ENCODE data around the gene NCK1.
"Not testable (repeated sequence)": the region's sequence is repeated elsewhere in the genome, so short reads cannot be mapped to it uniquely, and the experiment has no call there.

Gene NCK1

GRCh38 chr3:136899622-136900158 is 37.7 kb downstream of the NCK1 start:
- no peak for TF ChIP-seq PPARA (CRISPR knock-in tag; IDR thresholded peaks at IDR 0.05; ENCODE audit: borderline replicate concordance)
- no peak for TF ChIP-seq OSR1 (CRISPR knock-in tag; IDR thresholded peaks at IDR 0.05)
- no peak for TF ChIP-seq GLIS3 (CRISPR knock-in tag; IDR thresholded peaks at IDR 0.05)
- no peak for TF ChIP-seq ZFP3 (CRISPR knock-in tag; IDR thresholded peaks at IDR 0.05)
- no peak for TF ChIP-seq SNAI2 (CRISPR knock-in tag; IDR thresholded peaks at IDR 0.05)
- no peak for TF ChIP-seq ZFP30 (CRISPR knock-in tag; IDR thresholded peaks at IDR 0.05)
- no peak for TF ChIP-seq PATZ1 (CRISPR knock-in tag; IDR thresholded peaks at IDR 0.05; ENCODE audit: borderline replicate concordance)
- TF ChIP-seq ESRRG (CRISPR knock-in tag; IDR thresholded peaks at IDR 0.05) = no peak
- no peak for TF ChIP-seq ISL1 (CRISPR knock-in tag; IDR thresholded peaks at IDR 0.05)
- no peak for TF ChIP-seq TOX (CRISPR knock-in tag; IDR thresholded peaks at IDR 0.05; ENCODE audit: borderline replicate concordance)
- no peak for TF ChIP-seq CSDC2 (CRISPR knock-in tag; IDR thresholded peaks at IDR 0.05)
- no peak for TF ChIP-seq ZNF565 (CRISPR knock-in tag; conservative IDR thresholded peaks at IDR 0.05; ENCODE audit: low read depth)
- no peak for TF ChIP-seq RARB (CRISPR knock-in tag; IDR thresholded peaks at IDR 0.05)
- no peak for TF ChIP-seq ZNF70 (CRISPR knock-in tag; IDR thresholded peaks at IDR 0.05)
- no peak for TF ChIP-seq POU6F1 (CRISPR knock-in tag; IDR thresholded peaks at IDR 0.05; ENCODE audit: borderline replicate concordance, low read depth)
- TF ChIP-seq CREB5 (CRISPR knock-in tag; IDR thresholded peaks at IDR 0.05; ENCODE audit: low read depth) = no peak
- no peak for TF ChIP-seq TCF4 (CRISPR knock-in tag; IDR thresholded peaks at IDR 0.05; ENCODE audit: borderline replicate concordance)
- no peak for TF ChIP-seq TSHZ2 (CRISPR knock-in tag; IDR thresholded peaks at IDR 0.05)
- no peak for TF ChIP-seq ARNTL (CRISPR knock-in tag; IDR thresholded peaks at IDR 0.05; ENCODE audit: borderline replicate concordance, low read depth)
- no peak for TF ChIP-seq ZNF8 (CRISPR knock-in tag; IDR thresholded peaks at IDR 0.05)
- no peak for ATAC-seq

GRCh38 chr3:136900694-136901093 is 38.7 kb downstream of the NCK1 start:
- not testable (repeated sequence) for ATAC-seq

- ATAC-seq = no peak
- no peak for TF ChIP-seq TOX (CRISPR knock-in tag; IDR thresholded peaks at IDR 0.05; ENCODE audit: borderline replicate concordance)
These were observed 39.4 kb downstream of the NCK1 start for GRCh38 chr3:136901391-136901790.

GRCh38 chr3:136902530-136902929 is 40.5 kb downstream of the NCK1 start:
- ATAC-seq = not testable (repeated sequence)

- ATAC-seq = no peak
- TF ChIP-seq ZFP30 (CRISPR knock-in tag; IDR thresholded peaks at IDR 0.05) (no peak), BACH2 (CRISPR knock-in tag; IDR thresholded peaks at IDR 0.05; ENCODE audit: borderline replicate concordance) (no peak), CREB5 (CRISPR knock-in tag; IDR thresholded peaks at IDR 0.05; ENCODE audit: low read depth) (no peak), ISL1 (CRISPR knock-in tag; IDR thresholded peaks at IDR 0.05) (no peak), TSHZ2 (CRISPR knock-in tag; IDR thresholded peaks at IDR 0.05) (no peak), ARNTL (CRISPR knock-in tag; IDR thresholded peaks at IDR 0.05; ENCODE audit: borderline replicate concordance, low read depth) (no peak), TOX (CRISPR knock-in tag; IDR thresholded peaks at IDR 0.05; ENCODE audit: borderline replicate concordance) (no peak), ZFP3 (CRISPR knock-in tag; IDR thresholded peaks at IDR 0.05) (no peak), ESRRG (CRISPR knock-in tag; IDR thresholded peaks at IDR 0.05) (no peak), ZNF8 (CRISPR knock-in tag; IDR thresholded peaks at IDR 0.05) (no peak), GLIS3 (CRISPR knock-in tag; IDR thresholded peaks at IDR 0.05) (no peak), ZNF70 (CRISPR knock-in tag; IDR thresholded peaks at IDR 0.05) (no peak), OSR1 (CRISPR knock-in tag; IDR thresholded peaks at IDR 0.05) (no peak)
These were observed 41.9 kb downstream of the NCK1 start for GRCh38 chr3:136903899-136904298.
